ENCODE data around the gene GPSM1.

The GPSM1 gene

DNA sequence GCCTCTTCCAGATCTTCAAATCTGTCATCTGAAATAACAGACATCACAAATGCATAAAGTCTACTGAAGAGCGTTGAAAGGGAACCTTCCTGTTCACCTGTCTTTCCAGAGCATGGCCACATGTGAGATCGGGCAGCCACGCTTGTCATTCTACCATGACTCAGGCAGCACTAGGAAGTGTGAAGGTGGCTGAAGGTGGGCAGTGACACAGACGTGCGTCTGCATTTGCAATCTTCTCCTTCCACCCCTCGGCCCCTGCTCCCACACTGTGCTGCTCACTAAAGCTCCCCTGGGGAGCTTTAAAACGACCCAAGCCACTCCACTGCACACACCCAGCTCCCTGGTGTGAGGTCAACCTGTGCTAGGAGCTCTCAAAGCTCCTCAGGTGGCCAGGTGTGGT is 80.6 kb downstream of the GPSM1 start:
- no peak for DNase-seq (ENCODE audit: extremely low read depth in 1 of 2, low read depth in 1 of 2)

All from stimulated activated CD8-positive, alpha-beta memory T cell treated with anti-CD3 and anti-CD28 coated beads, Interleukin-7, amount 100 ng/mL, for 48 hours (primary cell).